A549 treated with GW870086 at 1 μM for 4 hours (cell line): ENCODE measurements around the gene SYCE1L. TPM values are rescaled to one million over a fixed set of nuclear protein-coding genes. Genes with fewer than 3 reads are reported as not detected.

Experiments
- total RNA-seq: library from RNA; stranded (reverse); fragments of 200-300 nt; extraction: Qiagen RNA extraction; gene quantifications from 5 replicates; pipeline ENCODE4 v1.2.3, GENCODE V29; 2022; ENCODE audit warnings: low read depth

The SYCE1L gene, protein sequence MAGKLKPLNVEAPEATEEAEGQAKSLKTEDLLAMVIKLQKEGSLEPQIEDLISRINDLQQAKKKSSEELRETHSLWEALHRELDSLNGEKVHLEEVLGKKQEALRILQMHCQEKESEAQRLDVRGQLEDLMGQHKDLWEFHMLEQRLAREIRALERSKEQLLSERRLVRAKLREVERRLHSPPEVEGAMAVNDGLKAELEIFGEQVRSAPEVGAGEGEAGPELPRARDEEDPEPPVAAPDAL
- 4.8 to 8.9 TPM (median 7.2 TPM) in 5 replicates for total RNA-seq

DNA sequence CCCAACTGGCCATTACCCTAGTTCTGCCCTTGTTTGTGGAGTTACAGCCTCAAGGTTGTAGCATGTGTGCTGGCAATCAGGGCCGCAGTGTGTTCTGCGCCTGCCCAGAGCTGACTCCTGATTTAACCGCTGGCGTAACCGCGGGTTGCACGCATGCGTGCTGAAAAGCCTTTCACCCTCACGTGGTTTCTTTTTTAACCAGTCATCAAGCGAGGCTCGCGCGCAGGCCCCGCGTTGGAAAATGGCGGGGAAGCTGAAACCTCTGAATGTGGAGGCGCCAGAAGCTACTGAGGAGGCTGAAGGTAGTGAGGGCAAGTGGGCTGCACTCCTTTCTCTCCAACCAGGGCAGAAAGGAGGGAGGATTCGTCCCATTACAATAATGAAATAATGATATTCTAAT, at the start of gene SYCE1L:
SYCE1L (plus strand) TSS at position 198 of the 400 bp plus-strand sequence; CDS start at position 242, 44 bp downstream.

DNA sequence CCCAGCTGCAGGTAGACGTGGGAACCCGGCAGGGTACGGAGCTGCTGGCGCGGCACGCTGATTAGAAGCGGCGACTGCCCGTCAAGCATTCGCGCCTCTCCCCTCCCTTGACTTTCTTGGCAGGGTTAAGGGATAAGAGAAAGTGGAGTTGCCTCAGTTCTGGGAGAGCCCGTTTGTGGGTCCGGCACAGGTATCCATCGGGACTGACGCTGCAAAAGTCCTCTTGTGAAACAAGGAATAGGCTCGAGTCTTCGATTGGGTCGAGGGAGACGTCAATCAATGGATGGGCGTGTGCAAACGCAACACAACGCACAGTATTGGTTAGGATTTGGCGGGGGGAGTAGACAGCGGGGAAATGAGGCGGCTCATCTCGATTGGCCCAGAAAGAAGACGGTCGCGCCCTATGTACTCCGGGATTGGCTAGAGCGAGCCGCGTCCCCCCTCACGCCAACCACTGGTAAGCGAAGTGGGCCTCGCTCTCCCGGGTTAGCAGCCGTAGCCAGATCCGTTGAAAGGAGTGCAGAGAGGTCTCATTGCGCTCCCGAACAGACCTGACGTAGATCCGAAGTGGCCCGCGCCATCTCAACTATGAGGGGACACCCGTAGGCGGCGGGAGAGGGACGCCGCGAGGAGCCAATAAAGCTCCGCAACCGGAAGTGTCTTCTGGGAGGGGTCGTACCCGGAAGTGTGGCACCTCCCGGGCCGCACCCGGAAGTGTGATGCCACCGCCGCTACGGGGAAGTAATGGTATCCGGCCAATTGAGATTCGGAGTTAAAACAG, 8.5 kb upstream of the SYCE1L start, which contains the start of gene MON1B:
MON1B (plus strand) TSS at position 713 of the 781 bp plus-strand sequence. CDS start 296 bp downstream, outside the sequence.

Other genes starting within 250 kb of the SYCE1L start
- gene MON1B, start 8.2 kb upstream of the SYCE1L start, total RNA-seq, result 27.5 to 44.4 TPM (median 35.4 TPM) in 5 replicates
- gene ADAMTS18, start 235.6 kb downstream of the SYCE1L start, total RNA-seq, result 0.05 to 0.09 TPM (median 0.08 TPM) in 3 of 5 replicates, not detected in the others